Heart left ventricle (tissue), 13 donors: ENCODE measurements around the gene SWI5.

Source experiments
- CTCF ChIP-seq, 12 donors: fragments of 200-600 bp; sonication (generic) in 4 of 12; IDR thresholded peaks; one replicate each; pipeline versions ENCODE4 v1.5.0 to v1.8.0; 2018 to 2022; ENCODE audit warnings: antibody characterized with exemption in 12 of 12, mild to moderate bottlenecking in 5 of 12
- POLR2A ChIP-seq, 2 donors: fragments of 450-650 bp; IDR thresholded peaks; one replicate each; pipeline ENCODE4 v1.6.1; 2017; ENCODE audit warnings: antibody characterized with exemption in 2 of 2, mild to moderate bottlenecking in 2 of 2, moderate library complexity in 2 of 2
- donor health status: ischemic (EF 13 %, LVEDD 7.1; RV severe dilation, severe dysfunction).
- donor health status: DM: no; HTN: yes; CAD: no.
- donor health status: DM: no; HTN: no; CAD: no.
- donor health status: ischemic (EF 25% LVEDD 6.9; RV normal size, moderate dysfunction).
- donor health status: ischemic (EF 25% LVEDD 5.7; RV mildly dilated, moderate dysfunction).
- donor health status: ischemic (EF 35%, LVEDD 5.7; RV mildly dilated, moderate dysfunction).
- donor health status: nonischemic (EF 11% LVEDD 7.7; RV severe dilation, severe dysfunction).
- donor health status: DM: yes; HTN: yes; CAD: no.
- donor health status: PGD.
- donor health status: ischemic (EF 29% LVEDD 5.4; RV normal size, mild dysfunction).
- donor health status: nonischemic (EF 23%, LVEDD 6.1; RV moderate dilation, normal function).

GRCh38 chr9:128325629-128326028 lies 49.6 kb downstream of the SWI5 start:
- no peak for TF ChIP-seq CTCF (IDR thresholded peaks at IDR 0.05)
- TF ChIP-seq POLR2A (IDR thresholded peaks at IDR 0.05): no peak
